NB4 (cell line): ENCODE data around the gene LMAN2.

Experiments used
- DNase-seq: peaks from one replicate; pipeline ENCODE4 v3.0.0; 2010; ENCODE audit warnings: low read depth
- H3K4me3 ChIP-seq: one replicate; pipeline ENCODE4 v1.5.1; 2011; ENCODE audit warnings: mild to moderate bottlenecking, low read depth, low read length, moderate library complexity
- CTCF ChIP-seq: IDR thresholded peaks from one replicate; pipeline ENCODE4 v1.5.1; 2012; ENCODE audit warnings: low read depth, low read length
- MYC ChIP-seq: IDR thresholded peaks from 2 replicates; pipeline ENCODE4 v1.6.1; 2011; ENCODE audit warnings: low read depth, low read length
- POLR2A ChIP-seq: IDR thresholded peaks from 2 replicates; pipeline ENCODE4 v1.6.1; 2011; ENCODE audit warnings: mild to moderate bottlenecking; ENCODE audit not compliant: insufficient read length; ENCODE audit errors: extremely low read depth
- TF ChIP-seq, protein P1 (sequence below): IDR thresholded peaks from 2 replicates; pipeline ENCODE4 v1.6.1; 2011; ENCODE audit warnings: low read depth, low read length

The LMAN2 gene

GRCh38 chr5:177319913-177320588 is 31.4 kb downstream of the LMAN2 start:
- H3K4me3 ChIP-seq: no peak overlapping the region
- no peak for DNase-seq
- TF ChIP-seq POLR2A (no peak), MYC (no peak), CTCF (no peak)
- TF ChIP-seq, protein P1, sequence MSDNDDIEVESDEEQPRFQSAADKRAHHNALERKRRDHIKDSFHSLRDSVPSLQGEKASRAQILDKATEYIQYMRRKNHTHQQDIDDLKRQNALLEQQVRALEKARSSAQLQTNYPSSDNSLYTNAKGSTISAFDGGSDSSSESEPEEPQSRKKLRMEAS: no peak

DNA sequence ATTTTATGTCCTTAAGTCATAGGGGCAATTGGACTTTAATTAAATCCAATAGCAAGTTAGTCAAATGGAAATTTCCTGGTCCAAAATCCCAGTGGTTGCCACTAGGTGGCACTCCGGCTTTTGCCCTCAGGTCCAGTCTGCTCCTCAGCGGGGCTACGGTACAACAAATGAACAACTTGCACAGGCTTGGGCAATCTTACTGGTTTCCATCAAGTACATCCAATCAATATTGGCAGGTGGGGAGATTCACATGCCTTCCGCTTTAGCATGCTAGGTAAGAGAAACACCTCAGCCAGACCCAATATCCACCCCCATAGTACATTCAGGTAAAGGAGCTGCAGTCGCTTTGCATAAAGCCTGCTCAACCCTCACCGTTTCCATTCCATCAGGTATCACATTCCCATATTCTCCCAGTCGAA is 33.5 kb downstream of the LMAN2 start:
- no peak overlapping the region for H3K4me3 ChIP-seq
- DNase-seq: peak; percentile 82
- peak; percentile 85 for TF ChIP-seq CTCF
- no peak; the same call in 1 of the 2 replicates for TF ChIP-seq MYC
- no peak for TF ChIP-seq POLR2A
- TF ChIP-seq, protein P1: no peak

GRCh38 chr5:177316005-177316404 is 35.5 kb downstream of the LMAN2 start:
- DNase-seq: no peak
- no peak overlapping the region for H3K4me3 ChIP-seq
- TF ChIP-seq MYC: no peak
- TF ChIP-seq POLR2A: no peak
- TF ChIP-seq CTCF: no peak

DNA sequence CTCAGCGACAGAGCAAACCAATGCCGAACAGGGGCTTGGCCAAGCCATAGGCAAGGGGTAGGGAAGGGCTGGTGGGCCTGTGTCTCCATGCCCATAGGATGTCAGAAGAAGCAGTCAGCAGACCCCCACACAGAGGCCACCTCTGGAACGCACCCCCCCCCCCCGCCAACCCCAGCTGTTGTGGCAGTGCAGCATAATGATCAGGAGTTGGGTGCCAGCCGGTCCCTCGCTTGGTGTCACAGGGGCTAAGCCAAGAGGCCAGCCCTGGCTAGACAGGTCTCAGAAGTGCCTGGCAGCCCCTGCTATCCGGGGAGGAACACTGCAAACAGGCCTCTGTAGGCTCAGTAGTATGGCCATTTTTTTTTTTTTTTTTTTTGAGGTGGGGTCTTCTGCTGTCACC is 36.1 kb downstream of the LMAN2 start:
- no peak for DNase-seq
- TF ChIP-seq MYC: no peak
- TF ChIP-seq, protein P1: no peak
- TF ChIP-seq CTCF: no peak
- TF ChIP-seq POLR2A: no peak
- no peak overlapping the region for H3K4me3 ChIP-seq

DNA sequence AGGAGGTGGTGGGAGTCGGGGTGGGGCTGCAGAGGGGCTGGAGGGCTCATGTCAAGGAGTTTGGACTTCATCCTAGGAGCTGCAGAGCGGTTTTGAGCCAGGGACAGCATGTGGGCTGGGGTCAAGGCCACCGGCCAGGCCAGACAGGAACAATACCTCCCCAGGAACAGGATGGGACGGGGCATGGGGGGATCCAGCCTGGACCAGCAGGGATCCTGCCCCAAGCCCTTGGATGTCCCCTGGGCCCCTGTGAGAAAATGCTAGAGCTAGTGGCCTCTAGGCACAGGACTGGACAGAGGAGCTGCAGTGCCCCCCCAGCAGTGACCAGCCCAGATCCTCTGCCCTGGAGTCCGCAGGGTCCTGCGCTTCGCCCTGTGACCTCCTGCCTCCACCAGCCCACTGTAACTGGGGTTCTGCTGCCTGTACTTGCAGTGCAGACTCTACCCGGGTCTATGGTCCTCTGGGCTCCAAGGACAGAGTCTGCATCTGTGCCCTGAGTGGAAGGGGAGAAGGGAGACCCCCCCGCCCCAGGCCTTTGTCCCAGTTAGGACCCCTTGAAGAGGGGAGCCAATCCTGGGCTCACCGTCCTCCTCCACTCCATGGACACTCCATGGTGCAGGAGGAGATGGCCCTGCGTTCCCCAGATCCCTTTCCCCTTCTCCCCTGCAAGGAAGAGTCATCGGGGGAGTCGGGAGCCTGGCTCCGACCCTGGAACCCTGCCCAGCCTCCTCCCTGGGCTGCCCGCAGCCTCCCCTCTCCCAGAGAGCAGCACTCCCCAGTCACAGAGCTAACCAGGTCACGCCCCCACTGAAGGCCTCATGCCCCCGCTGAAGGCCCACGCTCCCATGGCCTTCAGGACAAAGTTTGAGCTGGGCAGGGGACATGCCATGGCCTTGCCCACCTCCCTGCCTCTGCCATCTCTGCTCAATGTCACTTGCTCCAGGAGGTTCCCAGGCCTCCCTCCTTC is 36.8 kb downstream of the LMAN2 start:
- no peak for TF ChIP-seq MYC
- H3K4me3 ChIP-seq: no peak overlapping the region
- DNase-seq: no peak

GRCh38 chr5:177313561-177314259 is 37.8 kb downstream of the LMAN2 start:
- H3K4me3 ChIP-seq: no peak overlapping the region
- TF ChIP-seq MYC (no peak), POLR2A (no peak), CTCF (no peak)
- TF ChIP-seq, protein P1: no peak
- no peak for DNase-seq
